KMS-11 (cell line): ENCODE measurements around the gene KCNN3.

ENCODE experiments used
- H2AFZ ChIP-seq: fragments of 200-600 bp; sonication (generic); 2 replicates; pipeline ENCODE4 v1.6.1; 2016; ENCODE audit warnings: antibody characterized with exemption, mixed run types, low read depth
- H3K27ac ChIP-seq: fragments of 200-600 bp; sonication (generic); 2 replicates; pipeline ENCODE4 v1.6.1; 2016; ENCODE audit warnings: mild to moderate bottlenecking, mixed run types
- H3K27me3 ChIP-seq: fragments of 200-600 bp; sonication (generic); 2 replicates; pipeline ENCODE4 v1.6.1; 2017; ENCODE audit warnings: mild to moderate bottlenecking, low read depth, mixed run types, moderate library complexity; ENCODE audit not compliant: insufficient read depth
- H3K36me3 ChIP-seq: fragments of 200-600 bp; sonication (generic); 2 replicates; pipeline ENCODE4 v1.6.1; 2017; ENCODE audit warnings: mild to moderate bottlenecking, mixed run types; ENCODE audit not compliant: insufficient read depth
- H3K4me1 ChIP-seq: fragments of 200-600 bp; sonication (generic); 2 replicates; pipeline ENCODE4 v1.6.1; 2016; ENCODE audit warnings: mild to moderate bottlenecking, low read depth, mixed run types; ENCODE audit not compliant: poor library complexity, severe bottlenecking
- H3K4me2 ChIP-seq: fragments of 200-600 bp; sonication (generic); 2 replicates; pipeline ENCODE4 v1.7.0; 2016; ENCODE audit warnings: mild to moderate bottlenecking, mixed run types
- H3K4me3 ChIP-seq: fragments of 200-600 bp; sonication (generic); IDR thresholded peaks from 2 replicates; pipeline ENCODE4 v1.6.1; 2017; ENCODE audit warnings: low read depth, low read length, mixed read lengths; ENCODE audit not compliant: insufficient read depth
- H3K79me2 ChIP-seq: fragments of 200-600 bp; sonication (generic); 2 replicates; pipeline ENCODE4 v1.6.1; 2016; ENCODE audit warnings: low read depth, mixed run types; ENCODE audit not compliant: insufficient read depth
- H3K9ac ChIP-seq: fragments of 200-600 bp; sonication (generic); 2 replicates; pipeline ENCODE4 v1.6.1; 2016; ENCODE audit warnings: mild to moderate bottlenecking, mixed run types
- H4K20me1 ChIP-seq: fragments of 200-600 bp; sonication (generic); 2 replicates; pipeline ENCODE4 v1.6.1; 2016; ENCODE audit warnings: mild to moderate bottlenecking, mixed run types; ENCODE audit not compliant: insufficient read depth
- TF ChIP-seq, protein P1 (sequence below): fragments of 200-600 bp; sonication (generic); conservative IDR thresholded peaks from 2 replicates; pipeline ENCODE4 v1.6.1; 2017; ENCODE audit warnings: low read depth, mild to moderate bottlenecking, antibody characterized with exemption, low read length, moderate library complexity, mixed read lengths

The KCNN3 gene

DNA sequence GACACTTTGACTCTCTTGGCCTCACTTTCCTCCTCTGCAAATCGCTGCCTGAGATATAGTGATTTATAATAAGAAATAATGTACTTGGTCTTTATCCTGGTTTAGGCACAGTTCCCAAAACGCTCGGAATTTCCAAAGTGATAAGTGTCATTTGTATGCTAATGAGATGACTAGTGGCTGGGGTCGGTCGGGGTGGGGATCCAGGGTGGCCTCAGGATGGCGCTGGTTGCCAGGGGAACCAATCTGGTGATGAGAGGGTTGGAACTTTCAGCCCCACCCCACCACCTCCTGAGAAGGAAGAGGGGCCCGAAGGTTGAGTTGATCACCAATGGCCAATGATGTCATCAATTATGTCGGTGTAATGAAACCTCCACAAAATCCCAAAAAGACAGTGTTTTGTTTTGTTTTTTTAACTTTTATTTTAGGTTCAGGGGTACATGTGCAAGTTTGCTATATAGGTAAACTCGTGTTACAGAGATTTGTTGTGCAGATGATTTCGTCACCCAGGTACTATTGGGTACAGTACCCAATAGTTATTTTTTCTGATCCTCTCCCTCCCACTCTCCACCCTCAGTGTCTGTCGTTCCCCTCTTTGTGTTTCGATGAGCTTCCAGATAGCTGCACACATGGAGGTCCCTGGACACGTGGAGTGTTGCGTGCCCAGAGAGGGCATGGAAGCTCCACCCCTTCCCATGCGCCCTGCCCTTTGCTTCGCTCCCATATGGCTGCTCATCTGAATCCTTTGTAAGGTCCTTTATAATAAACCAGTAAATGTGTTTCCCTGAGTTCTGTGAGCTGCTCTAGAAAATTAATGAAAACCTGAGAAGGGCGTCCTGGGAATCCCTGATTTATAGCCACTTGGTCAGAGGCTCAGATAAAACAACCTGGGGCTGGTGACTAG, 97.2 kb downstream of the KCNN3 start:
- Histone ChIP-seq H3K79me2 (no peaks in the 10 kb centered on the region), H3K36me3 (no peaks in the 10 kb centered on the region), H3K4me2 (no peak overlapping the region), H2AFZ (no peak overlapping the region), H4K20me1 (no peaks in the 10 kb centered on the region), H3K27ac (no peak overlapping the region), H3K4me3 (no peak overlapping the region), H3K4me1 (peaks cover 11% of the 10 kb centered on the region), H3K9ac (no peak overlapping the region), H3K27me3 (no peaks in the 10 kb centered on the region)
- TF ChIP-seq, protein P1, sequence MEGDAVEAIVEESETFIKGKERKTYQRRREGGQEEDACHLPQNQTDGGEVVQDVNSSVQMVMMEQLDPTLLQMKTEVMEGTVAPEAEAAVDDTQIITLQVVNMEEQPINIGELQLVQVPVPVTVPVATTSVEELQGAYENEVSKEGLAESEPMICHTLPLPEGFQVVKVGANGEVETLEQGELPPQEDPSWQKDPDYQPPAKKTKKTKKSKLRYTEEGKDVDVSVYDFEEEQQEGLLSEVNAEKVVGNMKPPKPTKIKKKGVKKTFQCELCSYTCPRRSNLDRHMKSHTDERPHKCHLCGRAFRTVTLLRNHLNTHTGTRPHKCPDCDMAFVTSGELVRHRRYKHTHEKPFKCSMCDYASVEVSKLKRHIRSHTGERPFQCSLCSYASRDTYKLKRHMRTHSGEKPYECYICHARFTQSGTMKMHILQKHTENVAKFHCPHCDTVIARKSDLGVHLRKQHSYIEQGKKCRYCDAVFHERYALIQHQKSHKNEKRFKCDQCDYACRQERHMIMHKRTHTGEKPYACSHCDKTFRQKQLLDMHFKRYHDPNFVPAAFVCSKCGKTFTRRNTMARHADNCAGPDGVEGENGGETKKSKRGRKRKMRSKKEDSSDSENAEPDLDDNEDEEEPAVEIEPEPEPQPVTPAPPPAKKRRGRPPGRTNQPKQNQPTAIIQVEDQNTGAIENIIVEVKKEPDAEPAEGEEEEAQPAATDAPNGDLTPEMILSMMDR: no peak

DNA sequence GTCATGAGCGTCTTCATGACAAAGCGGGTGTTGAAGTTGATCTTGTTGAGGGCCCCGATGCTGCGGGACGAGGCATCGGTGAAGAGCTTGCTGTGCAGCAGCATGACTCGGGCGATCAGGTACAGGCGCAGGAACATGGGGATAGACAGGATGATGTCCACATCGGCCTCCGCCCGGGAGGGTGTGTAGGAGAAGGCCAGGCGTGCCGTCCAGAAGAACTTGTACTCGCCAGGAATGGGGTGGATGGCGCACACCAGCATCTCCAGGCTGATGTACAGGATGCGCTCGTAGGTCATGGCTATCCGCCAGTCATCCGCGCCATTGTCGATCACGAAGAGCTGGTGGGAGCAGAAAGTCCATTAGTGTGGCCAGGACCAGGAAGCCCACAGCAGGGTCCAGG, 98.0 kb downstream of the KCNN3 start:
- Histone ChIP-seq H3K79me2 (no peaks in the 10 kb centered on the region), H3K27me3 (no peaks in the 10 kb centered on the region), H3K27ac (no peak overlapping the region), H3K4me2 (no peak overlapping the region), H2AFZ (no peak overlapping the region), H3K4me1 (peaks cover 11% of the 10 kb centered on the region), H3K4me3 (no peak overlapping the region), H3K9ac (no peak overlapping the region), H4K20me1 (no peaks in the 10 kb centered on the region), H3K36me3 (no peaks in the 10 kb centered on the region)
- TF ChIP-seq, protein P1: no peak

DNA sequence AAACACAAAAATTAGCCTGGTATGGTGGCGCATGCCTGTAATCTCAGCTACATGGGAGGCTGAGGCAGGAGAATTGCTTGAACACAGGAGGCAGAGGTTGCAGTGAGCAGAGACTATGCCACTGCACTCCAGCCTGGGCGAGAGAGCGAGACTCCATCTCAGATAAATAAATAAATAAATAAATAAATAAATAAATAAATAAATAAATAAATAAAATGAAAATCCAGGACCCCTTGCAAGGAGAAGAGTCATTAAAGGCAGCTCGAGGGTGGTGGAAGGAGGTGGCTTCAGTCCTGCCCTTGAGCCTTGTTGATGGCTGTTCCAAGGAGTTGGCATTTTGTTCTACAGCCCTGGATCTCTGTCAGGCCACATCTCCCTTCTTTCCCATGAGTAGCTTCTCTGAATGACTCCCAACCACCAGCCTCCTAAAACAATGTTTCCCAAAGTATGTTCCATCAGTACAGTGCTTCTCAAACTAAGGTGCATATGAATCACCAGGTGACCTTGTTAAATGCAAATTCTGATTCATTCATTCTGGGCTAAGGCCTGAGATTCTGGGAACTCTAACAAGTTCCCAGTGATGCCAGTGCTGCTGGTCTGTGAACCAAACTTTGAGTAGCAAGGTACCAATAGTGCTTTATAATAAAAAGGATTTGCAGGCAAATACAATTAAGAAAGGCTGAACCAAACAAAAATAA, 99.0 kb downstream of the KCNN3 start:
- H3K4me2 ChIP-seq: no peak overlapping the region
- no peaks in the 10 kb centered on the region for H3K27me3 ChIP-seq
- H3K27ac ChIP-seq: no peak overlapping the region
- H3K9ac ChIP-seq: no peak overlapping the region
- no peak overlapping the region for H2AFZ ChIP-seq
- no peak overlapping the region for H3K4me3 ChIP-seq
- no peaks in the 10 kb centered on the region for H3K36me3 ChIP-seq
- no peaks in the 10 kb centered on the region for H3K79me2 ChIP-seq
- H3K4me1 ChIP-seq: peaks cover 12% of the 10 kb centered on the region
- H4K20me1 ChIP-seq: no peaks in the 10 kb centered on the region
- TF ChIP-seq, protein P1: no peak

DNA sequence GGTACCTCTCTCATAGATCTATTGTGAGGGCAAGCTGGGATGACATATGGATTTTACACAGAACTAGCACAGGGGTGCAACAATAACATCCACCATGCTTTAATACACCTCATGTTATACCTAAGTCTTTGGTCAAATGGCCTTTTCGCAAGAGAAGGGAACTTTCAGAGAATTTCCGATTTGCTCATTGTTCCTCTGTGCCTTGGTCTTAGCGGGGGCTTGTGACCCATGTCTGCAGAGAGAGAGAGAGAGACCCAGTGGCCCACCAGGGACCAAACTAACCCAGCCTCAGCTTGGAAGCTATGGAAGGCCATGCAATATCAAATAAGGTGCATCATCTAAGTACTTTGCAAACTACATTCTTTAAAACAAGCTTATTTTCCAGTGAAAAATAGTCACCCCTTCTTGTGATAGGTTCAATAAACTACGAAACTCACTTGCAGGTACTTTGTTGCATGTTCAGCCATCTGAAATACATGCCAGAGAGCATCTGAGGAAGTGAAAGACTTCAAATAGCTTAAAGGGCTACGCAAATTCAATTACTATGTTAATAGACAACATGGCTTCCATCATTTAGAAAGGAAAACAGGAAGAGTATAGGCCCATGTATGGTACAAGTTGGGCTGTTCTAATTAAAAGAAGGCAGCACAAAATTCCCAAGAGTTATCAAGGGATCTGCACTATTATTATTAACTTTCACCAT, 100.7 kb downstream of the KCNN3 start:
- H3K27me3 ChIP-seq: no peaks in the 10 kb centered on the region
- TF ChIP-seq, protein P1: no peak
- no peak overlapping the region for H3K4me2 ChIP-seq
- H2AFZ ChIP-seq: no peak overlapping the region
- no peak overlapping the region for H3K9ac ChIP-seq
- no peak overlapping the region for H3K4me3 ChIP-seq
- no peaks in the 10 kb centered on the region for H4K20me1 ChIP-seq
- H3K79me2 ChIP-seq: no peaks in the 10 kb centered on the region
- no peaks in the 10 kb centered on the region for H3K36me3 ChIP-seq
- no peak overlapping the region for H3K27ac ChIP-seq
- peaks cover 22% of the 10 kb centered on the region for H3K4me1 ChIP-seq
